T47D (cell line): ENCODE data around the gene MEAF6.
"Not testable (repeated sequence)": the region's sequence is repeated elsewhere in the genome, so short reads cannot be mapped to it uniquely, and the experiment has no call there.

Experiments
- DNase-seq, 2 experiments: peaks; one replicate each; pipeline versions ENCODE4 v3.0.0 to v3.0.0-alpha.2; 2011 to 2012; ENCODE audit warnings: low read depth in 1 of 2, low spot score in 1 of 2
- JUND ChIP-seq: IDR thresholded peaks from 2 replicates; pipeline ENCODE4 v1.6.1; 2012; ENCODE audit warnings: low read depth
- in situ Hi-C: cut with HindIII; loops from 2 replicates; pipeline ENCODE4 v1.10.0; 2016; ENCODE audit warnings: low sequenced_read_pairs, low pct_unique_long_range_greater_than_20kb

The MEAF6 gene

DNA sequence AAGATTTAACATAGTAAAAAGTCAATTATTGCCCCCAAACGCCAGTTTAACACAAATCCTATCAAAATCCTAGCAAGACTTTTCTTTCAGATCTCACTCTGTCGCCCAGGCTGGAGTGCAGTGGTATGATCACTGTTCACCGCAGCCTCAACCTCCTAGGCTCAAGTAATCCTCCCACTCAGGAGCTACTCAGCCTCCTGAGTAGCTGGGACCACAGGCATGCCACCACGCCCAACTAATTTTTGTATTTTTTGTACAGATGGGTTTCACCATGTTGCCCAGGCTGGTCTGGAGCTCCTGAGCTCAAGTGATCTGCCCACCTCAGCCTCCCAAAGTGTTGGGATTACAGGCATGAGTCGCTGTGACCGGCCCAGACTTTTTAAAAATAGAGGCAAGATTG, 34.8 kb upstream of the MEAF6 start:
- no peak for TF ChIP-seq JUND
- DNase-seq, result no peak
- in situ Hi-C loops, result no loop called here

DNA sequence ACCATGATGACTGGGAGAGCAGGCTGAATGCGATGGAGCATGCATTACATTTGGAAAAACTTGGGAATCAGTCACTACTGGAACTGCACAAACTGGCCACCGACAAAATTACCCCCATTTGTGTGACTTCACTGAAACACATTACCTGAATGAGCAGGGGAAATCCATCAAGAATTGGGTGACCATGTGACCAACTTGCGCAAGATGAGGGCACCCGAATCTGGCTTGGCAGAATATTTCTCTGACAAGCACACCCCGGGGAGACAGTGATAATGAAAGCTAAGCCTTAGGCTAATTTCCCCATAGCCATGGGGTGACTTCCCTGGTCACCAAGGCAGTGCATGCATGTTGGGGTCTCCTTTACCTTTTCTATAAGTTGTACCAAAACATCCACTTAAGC, 30.5 kb upstream of the MEAF6 start:
- TF ChIP-seq JUND, result no peak
- DNase-seq, result no peak
- in situ Hi-C loops, result no loop called here

DNA sequence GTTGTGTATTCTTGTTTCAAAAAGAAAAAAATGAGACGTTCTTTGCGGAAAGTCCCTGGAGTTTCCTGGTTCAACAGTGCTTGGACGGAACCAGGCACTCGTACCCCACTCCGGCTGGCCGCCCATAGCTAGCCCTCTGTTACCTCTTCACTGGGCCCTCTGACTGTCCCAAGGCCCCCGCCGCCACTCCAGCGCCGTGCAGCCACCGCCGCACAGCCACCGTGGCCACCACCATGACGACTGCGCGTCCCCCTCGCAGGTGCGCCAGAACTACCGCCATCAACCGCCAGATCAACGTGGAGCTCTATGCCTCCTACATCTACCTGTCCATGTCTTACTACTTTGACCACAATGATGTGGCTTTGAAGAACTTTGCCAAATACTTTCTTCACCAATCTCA, 30.0 kb upstream of the MEAF6 start:
- DNase-seq, result no peak
- TF ChIP-seq JUND, result no peak
- in situ Hi-C loops, result no loop called here

DNA sequence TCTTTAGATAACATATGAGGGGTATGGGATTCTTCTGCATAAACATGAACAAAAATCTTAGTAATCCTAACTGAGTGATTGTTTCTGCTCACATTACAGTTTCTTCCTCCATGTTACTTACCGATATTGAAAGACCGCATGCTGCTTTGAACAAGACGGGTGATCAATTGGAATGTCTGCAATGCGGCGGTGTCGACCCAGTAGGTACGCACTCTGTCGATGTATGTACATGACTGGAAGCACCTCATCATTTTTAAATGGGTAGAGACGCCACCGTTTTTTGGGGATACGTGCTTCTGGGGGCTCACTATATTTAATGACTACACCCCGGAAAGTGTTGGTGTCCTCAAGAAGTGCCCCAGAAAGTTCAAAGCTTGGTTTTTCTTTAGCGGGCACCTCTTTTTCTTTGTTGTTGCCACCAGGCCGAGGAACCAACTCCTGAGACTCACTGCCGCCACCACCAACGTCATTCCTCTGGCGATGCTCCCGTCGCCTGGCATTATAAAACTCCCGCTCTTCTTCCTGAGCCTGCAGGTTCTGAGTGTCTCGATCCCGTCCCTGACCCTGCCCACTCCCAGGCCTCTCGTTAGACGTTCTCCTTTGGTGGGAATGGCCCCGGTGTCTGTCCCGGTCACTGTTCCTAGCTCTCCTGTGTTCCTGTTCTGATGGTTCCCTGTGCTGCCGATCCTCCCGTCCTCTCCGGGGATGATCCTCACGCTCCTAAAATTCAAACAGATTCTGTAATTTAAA, 25.6 kb upstream of the MEAF6 start:
- DNase-seq, result no peak
- in situ Hi-C loops, result no loop called here
- no peak for TF ChIP-seq JUND

DNA sequence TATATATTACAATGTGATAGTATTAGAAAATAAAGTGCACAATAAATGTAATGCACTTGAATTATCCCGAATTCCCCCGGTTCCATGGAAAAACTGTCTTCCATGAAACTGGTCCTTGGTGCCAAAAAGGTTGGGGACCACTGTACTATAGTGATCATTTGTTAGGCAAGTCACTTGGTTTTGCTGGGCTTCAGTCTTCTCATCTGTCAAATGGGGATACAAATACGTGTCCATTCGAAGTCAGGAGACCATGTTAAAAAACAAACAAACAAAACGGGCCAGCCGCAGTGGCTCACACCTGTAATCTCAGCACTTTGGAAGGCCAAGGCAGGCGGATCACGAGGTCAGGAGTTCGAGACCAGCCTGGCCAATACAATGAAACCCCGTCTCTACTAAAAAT, 24.6 kb upstream of the MEAF6 start:
- in situ Hi-C loops, DNase-seq: not testable (repeated sequence)

DNA sequence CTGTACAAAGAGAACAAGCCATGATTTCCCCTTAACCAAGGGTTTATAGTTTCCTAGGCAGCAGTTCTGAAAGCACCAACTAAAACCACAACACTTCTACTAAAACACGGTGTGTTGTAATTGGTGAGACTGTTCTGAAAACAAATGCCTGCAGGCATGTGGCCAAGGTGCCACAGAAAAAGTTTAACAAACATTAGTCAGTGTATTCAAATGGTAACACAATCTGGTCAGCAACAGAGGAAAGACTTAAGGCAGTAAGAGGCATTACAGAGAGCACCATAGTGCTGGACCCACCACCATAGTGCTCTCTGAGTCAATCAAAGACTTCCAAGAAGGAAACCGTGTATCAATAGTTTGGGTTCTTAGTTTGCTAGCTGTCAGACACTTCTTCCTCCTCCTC, 22.8 kb upstream of the MEAF6 start:
- TF ChIP-seq JUND, result no peak
- in situ Hi-C loops, result no loop called here

DNA sequence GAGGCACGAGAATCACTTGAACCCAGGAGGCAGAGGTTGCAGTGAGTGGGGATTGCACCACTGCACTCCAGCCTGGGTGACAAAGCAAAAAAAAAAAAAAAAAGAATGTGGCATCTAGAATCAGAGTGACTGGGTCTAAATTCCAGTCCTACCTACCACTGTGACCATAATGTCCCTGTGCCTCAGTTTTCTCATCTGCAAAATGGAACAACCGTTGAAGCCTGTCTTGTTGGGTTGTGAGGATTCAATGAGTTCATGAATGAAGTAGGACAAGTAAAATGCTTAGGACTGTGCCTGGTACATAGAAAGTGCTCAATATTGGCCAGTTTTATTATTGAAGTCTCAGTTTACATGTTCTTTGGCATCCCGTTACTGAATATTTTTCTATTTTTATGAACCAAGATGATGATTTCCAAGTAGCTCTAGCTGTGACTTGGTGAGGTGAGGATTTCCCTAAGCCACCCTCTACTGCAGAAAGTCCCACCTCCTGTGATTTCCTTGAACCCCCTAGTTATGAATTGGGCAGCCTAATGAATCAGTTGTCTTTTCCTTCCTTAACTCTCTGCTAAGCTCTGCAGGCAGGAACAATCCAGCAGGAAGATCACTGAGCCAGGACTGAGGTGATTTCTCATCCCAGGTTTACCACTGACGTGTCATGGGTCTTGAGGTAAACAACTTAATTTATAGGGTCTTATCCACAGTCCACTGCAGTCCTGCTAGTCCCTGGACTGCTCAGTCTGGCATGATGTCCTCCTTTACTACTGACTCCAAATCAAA, 18.9 kb upstream of the MEAF6 start:
- in situ Hi-C loops, result no loop called here
- no peak for DNase-seq
- no peak for TF ChIP-seq JUND

More for the DNA sequence above, 22.8 kb upstream of the MEAF6 start:
- peak in 1 of 2 experiments; percentile 77 for DNase-seq

DNA sequence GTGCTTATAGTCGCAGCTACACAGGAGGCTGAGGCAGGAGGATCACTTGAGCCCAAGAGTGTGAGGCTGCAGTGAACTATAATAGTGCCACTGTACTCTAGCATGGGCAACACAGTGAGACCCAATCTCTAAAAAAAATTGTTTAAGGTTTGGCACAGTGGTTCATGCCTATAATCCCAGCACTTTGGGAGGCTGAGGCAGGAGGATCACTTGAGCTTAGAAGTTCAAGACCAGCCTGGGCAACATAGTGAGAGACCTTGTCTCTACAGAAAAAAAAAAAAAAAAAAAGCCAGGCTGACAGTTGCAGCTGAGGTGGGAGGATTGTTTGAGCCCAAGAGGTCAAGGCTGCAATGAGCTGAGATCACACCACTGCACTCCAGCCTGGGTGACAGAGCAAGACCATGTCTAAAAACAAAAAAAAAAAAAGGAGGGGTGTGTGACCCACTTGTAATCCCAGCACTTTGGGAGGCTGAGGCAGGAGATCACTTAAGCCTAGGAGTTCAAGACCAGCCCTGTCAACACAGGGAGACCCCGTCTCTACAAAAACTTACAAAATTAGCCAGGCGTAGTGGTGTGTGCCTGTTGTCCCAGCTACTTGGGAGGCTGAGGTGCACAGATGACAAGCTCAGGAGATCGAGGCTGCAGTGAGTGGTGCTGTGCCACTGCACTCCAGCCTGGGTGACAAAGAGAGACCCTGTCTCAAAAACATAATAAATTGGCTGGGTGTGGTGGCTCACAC, 18.0 kb upstream of the MEAF6 start:
- in situ Hi-C loops, DNase-seq: not testable (repeated sequence)

DNA sequence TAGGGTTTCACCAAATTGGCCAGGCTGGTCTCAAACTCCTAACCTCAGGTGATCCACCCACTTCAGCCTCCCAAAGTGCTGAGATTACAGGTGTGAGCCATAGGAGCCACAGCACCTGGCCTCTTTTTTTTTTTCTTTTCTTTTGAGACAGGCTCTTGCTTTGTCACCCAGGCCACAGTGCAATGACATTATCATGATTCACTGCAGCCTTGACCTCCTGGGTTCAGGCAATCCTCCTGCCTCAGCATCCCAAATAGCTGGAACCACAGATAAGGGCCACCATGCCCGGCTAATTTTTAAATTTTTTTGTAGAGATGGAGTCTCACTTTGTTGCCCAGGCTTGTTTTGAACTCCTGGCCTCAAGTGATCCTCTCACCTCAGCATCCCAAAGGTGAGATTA, 15.3 kb upstream of the MEAF6 start:
- DNase-seq, in situ Hi-C loops: not testable (repeated sequence)

DNA sequence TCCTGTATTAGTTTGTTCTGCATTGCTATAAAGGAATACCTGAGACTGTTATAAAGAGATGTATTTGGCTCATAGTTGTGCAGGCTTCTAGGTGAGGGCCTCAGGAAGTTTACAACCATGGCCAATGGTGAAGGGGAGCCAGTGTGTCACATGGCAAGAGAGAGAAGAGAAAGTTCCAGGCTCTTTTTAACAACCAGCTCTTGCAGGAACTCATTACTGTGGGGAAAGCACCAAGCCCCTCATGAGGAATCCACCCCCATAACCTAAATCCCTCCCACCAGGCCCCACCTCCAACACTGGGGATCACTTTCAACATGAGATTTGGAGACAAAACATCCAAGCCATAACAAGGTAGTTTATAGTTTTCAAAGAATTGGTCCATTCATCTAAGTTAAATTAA, 5.0 kb upstream of the MEAF6 start:
- no peak for TF ChIP-seq JUND
- no peak for DNase-seq
- in situ Hi-C loops, result no loop called here

DNA sequence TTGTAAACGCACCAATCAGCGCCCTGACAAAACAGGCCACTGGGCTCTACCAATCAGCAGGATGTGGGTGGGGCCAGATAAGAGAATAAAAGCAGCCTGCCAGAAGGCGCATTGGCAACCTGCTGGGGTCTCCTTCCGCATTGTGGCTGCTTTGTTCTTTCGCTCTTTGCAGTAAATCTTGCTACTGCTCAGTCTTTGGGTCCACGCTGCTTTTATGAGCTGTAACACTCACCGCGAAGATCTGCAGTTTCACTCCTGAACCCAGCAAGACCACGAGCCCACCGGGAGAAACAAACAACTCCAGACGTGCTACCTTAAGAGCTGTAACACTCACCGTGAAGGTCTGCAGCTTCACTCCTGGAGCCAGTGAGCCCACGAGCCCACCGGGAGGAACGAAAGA, 4.4 kb upstream of the MEAF6 start:
- in situ Hi-C loops, DNase-seq: not testable (repeated sequence)

DNA sequence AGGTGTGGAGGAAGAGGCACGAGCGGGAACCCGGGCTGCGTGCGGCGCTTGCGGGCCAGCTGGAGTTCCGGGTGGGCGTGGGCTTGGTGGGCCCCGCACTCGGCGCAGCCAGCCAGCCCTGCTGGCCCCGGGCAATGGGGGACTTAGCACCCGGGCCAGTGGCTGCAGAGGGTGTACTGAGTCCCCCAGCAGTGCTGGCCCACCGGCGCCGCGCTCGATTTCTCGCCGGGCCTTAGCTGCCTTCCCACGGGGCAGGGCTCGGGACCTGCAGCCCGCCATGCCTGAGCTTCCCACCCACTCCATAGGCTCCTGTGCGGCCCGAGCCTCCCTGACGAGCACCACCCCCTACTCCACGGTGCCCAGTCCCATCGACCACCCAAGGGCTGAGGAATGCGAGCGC, 3.7 kb upstream of the MEAF6 start:
- DNase-seq, in situ Hi-C loops: not testable (repeated sequence)

DNA sequence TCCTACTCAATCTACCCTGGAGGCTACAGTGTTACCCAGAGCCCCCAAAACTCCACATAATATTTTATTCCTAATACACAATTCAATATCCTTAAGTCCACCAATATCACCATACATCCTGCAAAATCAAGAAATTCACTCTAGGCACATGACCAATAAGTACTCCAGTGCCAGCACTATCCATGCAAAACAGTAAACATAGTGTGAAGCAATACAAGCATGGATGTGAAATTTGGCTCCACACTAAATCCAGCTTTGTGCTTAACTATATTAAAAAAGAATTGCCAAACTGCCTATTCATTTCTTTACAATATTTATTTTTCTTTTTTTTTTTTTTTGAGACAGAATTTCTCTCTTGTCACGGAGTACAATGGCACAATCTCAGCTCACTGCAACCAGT, 3.0 kb upstream of the MEAF6 start:
- DNase-seq, result no peak
- in situ Hi-C loops, result no loop called here
- TF ChIP-seq JUND, result no peak
